SU-DHL-6 (cell line): ENCODE data around the gene CHRM5.

Experiments
- H2AFZ ChIP-seq: fragments of 200-600 bp; sonication (generic); 2 replicates; pipeline ENCODE4 v1.6.1; 2014; ENCODE audit warnings: low read depth, mild to moderate bottlenecking, moderate library complexity, mixed read lengths, antibody characterized with exemption, low read length; ENCODE audit not compliant: severe bottlenecking
- H3F3A ChIP-seq: fragments of 200-600 bp; shearing (Covaris generic); 2 replicates; pipeline ENCODE4 v1.6.0; 2016; ENCODE audit warnings: antibody characterized with exemption, mild to moderate bottlenecking; ENCODE audit not compliant: insufficient read depth
- H3K27ac ChIP-seq: fragments of 200-600 bp; sonication (generic); 2 replicates; pipeline ENCODE4 v1.5.1; 2016; ENCODE audit warnings: low read depth, mild to moderate bottlenecking, low read length, moderate library complexity, mixed read lengths
- H3K27me3 ChIP-seq: fragments of 200-600 bp; sonication (generic), shearing (Covaris generic); 2 replicates; pipeline ENCODE4 v1.6.0; 2014; ENCODE audit warnings: mild to moderate bottlenecking, low read length
- H3K36me3 ChIP-seq: fragments of 200-600 bp; sonication (generic); 2 replicates; pipeline ENCODE4 v1.6.1; 2014; ENCODE audit warnings: mild to moderate bottlenecking, low read length, mixed read lengths
- H3K4me2 ChIP-seq: fragments of 300-600, 200-600 bp; shearing (Covaris generic), sonication (generic); 2 replicates; pipeline ENCODE4 v1.6.0; 2014; ENCODE audit warnings: low read length, low read depth, mild to moderate bottlenecking; ENCODE audit not compliant: poor library complexity, severe bottlenecking
- H3K4me3 ChIP-seq: fragments of 200-600 bp; sonication (generic); 2 replicates; pipeline ENCODE4 v1.5.1; 2014; ENCODE audit warnings: antibody characterized with exemption, low read length, mild to moderate bottlenecking, mixed read lengths; ENCODE audit not compliant: insufficient read depth, poor library complexity, severe bottlenecking
- H3K79me2 ChIP-seq: fragments of 200-600 bp; sonication (generic); 2 replicates; pipeline ENCODE4 v1.6.1; 2014; ENCODE audit warnings: mild to moderate bottlenecking, low read length, moderate library complexity; ENCODE audit not compliant: insufficient read depth
- H3K9ac ChIP-seq: fragments of 200-600 bp; sonication (generic); 2 replicates; pipeline ENCODE4 v1.7.0; 2014; ENCODE audit warnings: mild to moderate bottlenecking, low read length
- H3K9me2 ChIP-seq: fragments of 200-600 bp; sonication (generic); replicated peaks from 2 replicates; pipeline ENCODE4 v1.6.1; 2014; ENCODE audit warnings: low read length; ENCODE audit not compliant: insufficient read depth
- H3K9me3 ChIP-seq: fragments of 200-600 bp; sonication (generic); 2 replicates; pipeline ENCODE4 v1.6.1; 2014; ENCODE audit warnings: low read length, mixed read lengths; ENCODE audit not compliant: insufficient read depth
- H4K20me1 ChIP-seq: fragments of 200-600 bp; sonication (generic); 2 replicates; pipeline ENCODE4 v1.6.1; 2014; ENCODE audit warnings: low read depth, mild to moderate bottlenecking, antibody characterized with exemption, low read length, moderate library complexity, mixed read lengths
- EZH2phosphoT487 ChIP-seq: fragments of 200-600 bp; sonication (generic), shearing (Covaris generic); conservative IDR thresholded peaks from 2 replicates; pipeline ENCODE4 v1.6.1; 2018; ENCODE audit warnings: mild to moderate bottlenecking, antibody characterized with exemption, low read length, moderate library complexity, mixed read lengths
- TF ChIP-seq, protein P1 (sequence below): fragments of 200-600 bp; sonication (generic); IDR thresholded peaks from one replicate; pipeline ENCODE4 v1.5.1; 2017; ENCODE audit warnings: antibody characterized with exemption, mild to moderate bottlenecking, low read length, moderate library complexity; ENCODE audit not compliant: insufficient read depth, poor library complexity, severe bottlenecking

The CHRM5 gene

DNA sequence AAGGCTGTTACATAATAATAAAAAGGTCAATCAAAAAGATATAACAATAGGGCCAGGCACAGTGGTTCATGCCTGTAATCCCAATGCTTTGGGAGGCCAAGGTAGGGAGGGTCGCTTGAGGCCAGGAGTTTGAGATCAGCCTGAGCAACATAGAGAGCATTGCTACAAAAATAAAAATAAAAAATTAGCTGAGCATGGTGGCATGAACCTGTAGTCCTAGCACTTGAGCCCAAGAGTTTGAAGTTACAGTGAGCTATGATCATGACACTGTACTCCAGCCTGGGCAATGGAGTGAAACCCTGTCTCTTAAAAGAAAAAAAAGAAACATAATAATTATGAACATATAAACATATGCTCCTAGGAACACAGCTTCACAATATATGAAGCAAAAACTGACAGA, 41.4 kb downstream of the CHRM5 start:
- Histone ChIP-seq H3K4me2 (no peak overlapping the region), H3K27me3 (no peaks in the 10 kb centered on the region), H3K9ac (no peak overlapping the region), H3K9me3 (no peaks in the 10 kb centered on the region), H3K4me3 (no peak overlapping the region), H2AFZ (no peak overlapping the region), H3K79me2 (no peaks in the 10 kb centered on the region), H3K36me3 (no peaks in the 10 kb centered on the region), H3K27ac (no peak overlapping the region), H3F3A (no peaks in the 10 kb centered on the region), H4K20me1 (0 out of 2 replicates have a peak, but pooled peaks cover 5% of the 10 kb centered on the region), H3K9me2 (no peaks in the 10 kb centered on the region)
- no peak for TF ChIP-seq EZH2phosphoT487
- TF ChIP-seq, protein P1, sequence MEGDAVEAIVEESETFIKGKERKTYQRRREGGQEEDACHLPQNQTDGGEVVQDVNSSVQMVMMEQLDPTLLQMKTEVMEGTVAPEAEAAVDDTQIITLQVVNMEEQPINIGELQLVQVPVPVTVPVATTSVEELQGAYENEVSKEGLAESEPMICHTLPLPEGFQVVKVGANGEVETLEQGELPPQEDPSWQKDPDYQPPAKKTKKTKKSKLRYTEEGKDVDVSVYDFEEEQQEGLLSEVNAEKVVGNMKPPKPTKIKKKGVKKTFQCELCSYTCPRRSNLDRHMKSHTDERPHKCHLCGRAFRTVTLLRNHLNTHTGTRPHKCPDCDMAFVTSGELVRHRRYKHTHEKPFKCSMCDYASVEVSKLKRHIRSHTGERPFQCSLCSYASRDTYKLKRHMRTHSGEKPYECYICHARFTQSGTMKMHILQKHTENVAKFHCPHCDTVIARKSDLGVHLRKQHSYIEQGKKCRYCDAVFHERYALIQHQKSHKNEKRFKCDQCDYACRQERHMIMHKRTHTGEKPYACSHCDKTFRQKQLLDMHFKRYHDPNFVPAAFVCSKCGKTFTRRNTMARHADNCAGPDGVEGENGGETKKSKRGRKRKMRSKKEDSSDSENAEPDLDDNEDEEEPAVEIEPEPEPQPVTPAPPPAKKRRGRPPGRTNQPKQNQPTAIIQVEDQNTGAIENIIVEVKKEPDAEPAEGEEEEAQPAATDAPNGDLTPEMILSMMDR = no peak

DNA sequence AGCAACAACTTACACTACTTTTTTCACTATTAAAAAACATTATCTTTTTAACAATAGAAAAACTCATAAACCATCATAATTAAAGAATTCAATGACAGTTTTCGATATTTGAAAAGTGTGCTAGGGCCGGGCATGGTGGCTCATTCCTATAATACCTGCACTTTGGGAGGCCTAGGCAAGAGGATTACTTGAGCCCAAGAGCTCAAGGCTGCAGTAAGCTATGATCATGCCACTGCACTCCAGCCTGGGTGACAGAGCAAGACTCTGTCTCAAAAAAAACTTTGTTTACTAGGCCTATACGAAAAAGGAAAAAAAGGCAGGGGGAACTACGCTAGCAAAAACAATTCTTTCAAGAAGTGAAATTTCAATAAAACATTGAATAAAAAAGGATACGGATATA, 42.6 kb downstream of the CHRM5 start:
- Histone ChIP-seq H3K9me2 (no peaks in the 10 kb centered on the region), H3K27ac (no peak overlapping the region), H3F3A (no peaks in the 10 kb centered on the region), H3K27me3 (no peaks in the 10 kb centered on the region), H3K4me3 (no peak overlapping the region), H4K20me1 (no peaks in the 10 kb centered on the region), H3K4me2 (no peak overlapping the region), H3K9me3 (no peaks in the 10 kb centered on the region), H2AFZ (no peak overlapping the region), H3K9ac (no peak overlapping the region), H3K79me2 (no peaks in the 10 kb centered on the region), H3K36me3 (no peaks in the 10 kb centered on the region)
- TF ChIP-seq EZH2phosphoT487 = no peak
- TF ChIP-seq, protein P1 = no peak

GRCh38 chr15:34011481-34011880, 43.2 kb downstream of the CHRM5 start:
- TF ChIP-seq EZH2phosphoT487 = no peak
- TF ChIP-seq, protein P1 = no peak
- Histone ChIP-seq H3K9ac (no peak overlapping the region), H3K9me2 (no peaks in the 10 kb centered on the region), H3K27me3 (no peaks in the 10 kb centered on the region), H2AFZ (no peak overlapping the region), H3K4me3 (no peak overlapping the region), H3K27ac (no peak overlapping the region), H4K20me1 (no peaks in the 10 kb centered on the region), H3K9me3 (no peaks in the 10 kb centered on the region), H3K4me2 (no peak overlapping the region), H3F3A (no peaks in the 10 kb centered on the region), H3K79me2 (no peaks in the 10 kb centered on the region), H3K36me3 (no peaks in the 10 kb centered on the region)
